NCI-H524 treated with DMSO at 0.1 percent for 48 hours (cell line): ENCODE data around the gene MAPKAPK2.

Experiments used
- DNase-seq: peaks from one replicate; lab custom pipeline; 2025; lab: John Stamatoyannopoulos, UW

Gene MAPKAPK2

DNA sequence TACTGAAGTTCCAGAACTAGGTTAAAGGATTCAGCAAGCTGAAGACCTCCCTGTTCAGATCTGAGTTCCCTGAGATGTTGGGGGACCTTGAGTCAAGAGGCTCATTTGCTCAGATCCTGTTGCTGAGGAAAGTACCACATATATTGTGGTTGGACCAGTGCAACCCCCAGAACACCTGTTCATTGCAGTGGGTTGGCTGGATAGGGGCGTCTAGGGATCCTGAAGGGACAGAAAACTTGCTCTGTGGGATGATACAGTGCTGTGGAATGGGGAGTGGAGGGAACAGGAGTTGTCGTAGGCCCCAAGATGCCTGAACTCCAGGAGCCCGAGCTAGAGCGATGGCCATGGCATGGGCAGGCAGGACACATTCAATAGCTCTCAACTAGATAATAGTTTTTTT lies 24.6 kb upstream of the MAPKAPK2 start:
- no peak for DNase-seq

DNA sequence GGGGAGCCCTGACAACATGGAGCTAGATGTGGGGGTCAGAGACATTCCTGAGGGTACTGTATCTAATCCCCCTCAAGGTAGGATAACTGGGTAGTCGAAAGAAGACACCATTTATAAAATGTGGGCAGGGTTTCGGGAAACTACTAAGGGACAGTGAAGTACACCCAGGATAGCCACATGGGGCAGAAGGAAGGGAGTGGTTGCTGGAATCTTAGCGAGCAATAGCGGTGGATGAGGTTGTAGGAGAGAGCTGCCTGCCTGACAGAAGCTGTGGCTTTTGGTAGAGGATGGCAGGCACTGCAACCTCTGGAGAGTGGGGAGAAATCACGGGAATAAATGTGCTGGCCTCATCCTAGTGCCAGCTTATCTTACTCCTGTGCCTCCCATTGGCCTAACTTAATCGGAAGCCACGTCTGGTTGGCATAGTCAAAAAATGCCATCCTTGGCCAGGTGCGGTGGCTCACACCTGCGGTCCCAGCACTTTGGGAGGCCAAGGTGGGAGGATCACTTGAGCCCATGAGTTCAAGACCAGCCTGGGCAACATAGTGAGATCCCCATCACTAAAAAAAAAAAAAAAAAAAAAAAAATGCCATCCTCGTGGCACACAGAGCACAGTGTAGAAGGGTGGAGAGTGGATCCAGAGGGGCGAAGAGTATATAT lies 23.4 kb upstream of the MAPKAPK2 start:
- DNase-seq, result no peak

DNA sequence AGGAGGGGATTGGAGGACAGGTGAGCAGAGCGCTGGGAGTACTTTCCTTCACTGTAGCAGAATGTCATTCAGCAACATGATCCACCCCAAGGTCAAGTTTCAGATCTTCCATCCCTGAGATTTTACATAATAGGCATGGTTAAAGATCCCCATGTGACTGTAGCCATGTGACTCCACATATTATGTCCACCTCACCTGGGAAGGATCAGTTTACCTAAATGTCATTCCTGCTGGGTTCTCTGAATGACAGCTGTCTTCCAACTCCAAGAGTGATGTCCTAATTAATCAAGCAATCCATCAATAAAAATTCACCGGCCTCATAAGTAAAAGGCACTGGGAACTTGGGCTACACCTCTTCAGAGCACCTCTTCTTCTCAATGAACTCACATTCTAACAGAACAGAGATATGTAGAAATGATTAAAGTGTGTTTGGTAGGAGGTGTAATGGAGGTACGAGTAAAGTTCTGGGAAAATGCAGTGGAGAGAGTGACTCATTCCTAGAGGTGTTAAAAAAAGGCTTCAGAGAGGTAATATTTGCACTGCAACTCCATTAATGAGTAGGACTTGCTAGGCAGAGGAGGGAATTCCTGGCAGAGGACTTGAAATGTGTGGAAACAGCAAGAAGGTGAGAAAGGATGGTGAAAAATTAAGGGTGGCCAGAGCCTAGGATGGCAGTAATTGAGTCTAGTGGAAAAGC lies 22.2 kb upstream of the MAPKAPK2 start:
- DNase-seq, result no peak

DNA sequence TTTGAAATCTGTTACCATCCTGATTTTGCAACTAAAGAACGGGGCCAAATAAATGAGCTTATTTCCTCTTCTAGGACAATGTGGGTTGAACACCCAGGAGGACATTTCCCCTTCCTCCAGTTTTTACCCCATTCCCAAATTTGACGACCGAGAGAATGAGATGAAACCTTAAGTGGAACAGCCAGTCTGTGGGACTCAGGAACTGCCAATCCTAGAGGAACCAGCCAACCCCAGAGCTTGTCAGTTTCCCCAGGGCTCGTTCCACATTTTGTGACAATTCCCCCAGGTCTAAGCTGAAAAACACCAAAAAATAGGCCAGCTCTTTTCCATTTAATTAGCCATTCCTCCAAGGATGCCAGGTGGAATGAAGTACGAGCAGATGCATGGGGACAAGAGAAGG lies 21.3 kb upstream of the MAPKAPK2 start:
- no peak for DNase-seq

DNA sequence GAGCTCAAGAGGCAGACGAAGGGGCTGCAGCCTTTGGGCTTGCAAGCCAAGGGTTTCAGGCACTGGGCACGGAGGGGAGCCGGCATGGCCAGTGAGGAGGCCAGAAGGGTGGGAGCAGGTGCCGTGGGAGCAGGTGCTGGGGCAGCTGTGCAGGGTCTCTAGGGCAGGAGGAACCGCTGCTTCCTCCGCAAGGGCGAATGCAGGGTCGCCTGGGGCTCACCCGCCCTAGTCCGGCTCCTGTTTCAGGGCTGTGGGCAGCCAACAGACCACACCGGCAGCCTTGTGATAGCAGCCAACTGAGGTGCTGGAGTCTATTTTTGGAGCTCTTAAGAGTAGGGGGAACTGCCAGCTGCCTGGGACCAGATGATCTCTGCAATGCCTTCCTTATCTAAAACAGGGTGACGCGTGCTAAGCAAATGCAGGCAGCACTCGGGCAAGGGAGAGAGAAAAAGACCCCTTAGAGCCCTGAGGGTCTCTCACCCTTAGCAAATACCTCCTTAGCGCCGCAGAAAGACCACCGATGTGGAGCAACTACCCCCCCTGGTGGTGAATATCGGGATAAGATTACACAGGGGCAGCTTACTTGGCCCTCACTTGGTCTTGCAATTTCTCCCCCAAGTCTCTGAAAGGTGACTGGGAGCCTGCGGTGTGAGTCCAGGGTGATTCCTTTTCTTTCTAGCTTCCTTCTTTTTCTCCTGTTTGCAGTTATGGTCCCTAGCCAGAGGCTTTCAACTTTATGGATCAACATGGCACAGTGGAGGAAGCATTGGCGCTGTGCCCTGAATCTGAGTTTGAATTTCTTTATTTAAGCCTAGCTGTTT lies 20.7 kb upstream of the MAPKAPK2 start:
- peak; percentile 23 for DNase-seq

DNA sequence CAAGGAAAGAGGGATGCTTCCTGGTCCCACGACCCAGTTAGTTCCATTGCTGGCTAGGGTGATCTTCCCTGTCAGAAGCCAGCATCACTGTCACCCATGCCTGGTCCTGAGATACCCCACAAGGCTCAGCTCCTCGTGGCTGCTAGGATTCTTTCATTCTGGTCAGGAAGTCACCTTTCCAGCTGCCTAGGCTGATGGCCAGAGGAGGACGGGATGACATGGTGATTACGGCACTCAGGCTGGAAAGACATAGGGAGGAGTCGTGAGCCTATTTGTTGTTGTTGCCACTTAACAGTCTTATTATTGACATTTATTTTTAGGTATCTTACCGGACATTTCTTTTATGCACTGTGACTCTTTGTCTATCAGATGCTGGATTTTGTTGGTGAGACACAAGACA lies 20.0 kb upstream of the MAPKAPK2 start:
- DNase-seq, result no peak

DNA sequence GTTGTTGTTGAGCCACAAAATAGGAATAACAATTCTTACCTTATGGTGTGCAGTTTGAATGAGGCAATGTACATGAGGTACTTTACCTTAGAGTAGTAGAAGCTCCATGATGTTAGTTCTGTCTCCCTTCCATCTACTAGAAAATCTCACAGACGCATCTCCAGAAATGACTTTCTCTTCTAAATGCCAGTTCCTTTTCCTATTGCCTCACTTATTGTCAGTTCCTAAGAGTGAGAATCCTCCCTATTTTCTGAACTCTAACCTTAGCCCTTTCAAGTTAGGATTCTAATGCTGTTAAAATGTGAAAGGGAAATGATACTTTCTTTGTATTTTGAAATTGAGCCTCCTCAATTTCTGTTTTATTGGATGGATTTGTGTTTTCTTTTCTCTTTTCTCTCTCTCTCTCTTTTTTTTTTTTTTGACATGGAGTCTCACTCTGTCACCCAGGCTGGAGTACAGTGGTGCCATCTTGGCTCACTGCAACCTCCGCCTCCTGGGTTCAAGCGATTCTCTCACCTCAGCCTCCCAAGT lies 18.6 kb upstream of the MAPKAPK2 start:
- DNase-seq, result no peak

DNA sequence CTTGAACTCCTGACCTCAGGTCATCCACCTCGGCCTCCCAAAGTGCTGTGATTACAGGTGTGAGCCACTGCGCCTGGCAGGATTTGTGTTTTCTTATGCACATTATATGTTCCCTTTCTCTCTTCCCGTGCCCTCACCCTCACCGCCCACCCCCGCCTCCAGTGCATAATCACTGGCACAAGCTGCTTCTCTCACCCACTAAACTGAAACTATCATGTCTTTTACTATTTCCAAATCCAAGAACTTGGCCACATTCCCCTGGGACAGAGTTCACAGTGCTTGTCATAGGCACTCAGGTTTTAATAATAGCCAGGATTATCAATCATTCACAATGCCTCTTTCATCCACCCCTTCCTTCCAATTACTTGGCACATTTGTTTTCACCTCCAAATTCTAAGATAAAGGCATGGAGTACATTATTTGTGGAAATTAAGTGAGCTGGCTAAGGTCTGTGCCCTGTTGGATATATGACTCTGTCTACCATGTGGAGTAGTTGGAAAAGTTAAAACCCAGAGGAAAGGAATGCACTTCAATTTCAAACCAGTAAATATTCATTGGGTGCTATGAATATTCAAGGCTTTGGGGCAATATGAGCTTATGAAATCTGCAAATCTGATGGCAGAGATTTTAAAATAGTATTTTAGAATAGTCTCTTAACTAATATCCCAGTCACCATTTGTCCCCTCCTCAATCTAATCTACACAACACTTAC lies 17.6 kb upstream of the MAPKAPK2 start:
- no peak for DNase-seq

DNA sequence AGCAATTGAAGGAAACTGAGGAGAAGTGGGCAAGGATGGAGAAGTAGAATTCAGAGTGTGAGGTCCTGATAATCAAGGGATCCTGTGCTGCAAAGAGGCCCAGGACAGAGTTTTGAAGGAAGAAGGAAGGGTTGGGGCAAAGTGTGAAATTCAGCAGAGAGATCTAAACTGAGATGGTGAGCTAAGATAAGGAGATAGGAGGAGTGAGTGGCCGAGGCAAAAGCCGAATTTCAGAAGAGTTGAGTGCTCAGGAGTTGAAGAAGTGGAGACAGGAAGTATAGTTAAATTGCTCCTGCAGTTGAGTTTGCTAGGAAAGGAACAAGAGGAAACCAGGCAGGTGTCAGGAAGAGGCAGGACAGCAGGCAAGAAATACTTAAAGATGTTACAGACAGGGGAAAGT lies 16.4 kb upstream of the MAPKAPK2 start:
- no peak for DNase-seq

DNA sequence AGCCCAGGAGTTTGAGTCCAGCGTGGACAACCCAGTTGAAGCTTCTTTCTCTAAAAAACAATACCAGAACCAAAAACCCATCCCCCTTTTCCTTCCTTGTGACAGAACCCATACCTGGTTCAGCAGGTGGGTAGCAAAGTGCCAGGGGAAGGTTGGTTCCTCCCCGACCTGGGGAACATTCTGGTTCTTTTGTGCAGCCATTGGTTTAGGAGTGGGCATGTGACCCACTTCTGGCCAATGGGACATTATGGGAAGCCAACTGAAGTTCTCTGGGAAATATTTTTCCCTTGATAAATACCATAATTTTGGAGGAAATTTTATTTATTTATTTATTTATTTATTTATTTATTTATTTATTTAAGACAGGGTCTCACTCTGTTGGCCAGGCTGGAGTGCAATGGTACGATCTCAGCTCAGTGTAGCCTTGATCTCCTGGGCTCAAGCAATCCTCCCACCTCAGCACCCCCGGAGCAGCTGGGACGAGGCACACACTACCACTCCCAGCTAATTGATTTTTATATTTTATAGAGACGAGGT lies 15.8 kb upstream of the MAPKAPK2 start:
- no peak for DNase-seq

DNA sequence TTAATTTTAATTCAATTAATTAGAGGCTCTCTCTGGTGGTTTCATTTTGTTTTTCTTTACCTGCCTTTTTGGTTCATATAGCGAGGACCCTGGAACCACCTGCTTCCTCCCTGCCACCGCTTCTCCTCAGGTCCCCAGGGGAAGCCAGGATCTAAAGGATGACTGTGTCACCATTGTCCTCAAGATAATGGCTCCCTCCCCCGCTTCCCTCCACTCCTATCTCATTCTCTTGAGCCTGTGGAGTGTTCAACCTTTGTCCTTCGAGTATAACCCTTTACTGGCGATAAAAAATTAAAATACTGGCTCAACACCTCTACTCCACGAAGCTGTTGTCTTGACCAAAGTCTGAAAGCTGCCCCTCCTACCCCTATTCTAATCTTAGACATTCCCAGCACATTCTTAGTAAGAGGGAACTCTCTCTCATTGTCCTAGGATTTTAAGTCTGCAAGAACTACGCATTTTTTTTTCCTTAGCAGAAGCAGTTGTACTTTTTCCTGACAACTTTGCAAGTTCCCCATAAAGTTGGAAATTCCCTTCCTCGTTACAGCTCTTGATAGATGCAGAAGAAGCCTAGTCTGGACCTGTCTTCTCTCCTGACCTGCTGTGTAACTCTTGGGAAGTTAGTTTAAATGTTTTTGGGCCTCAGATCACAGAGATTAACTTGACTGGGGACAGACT lies 12.6 kb upstream of the MAPKAPK2 start:
- no peak for DNase-seq

DNA sequence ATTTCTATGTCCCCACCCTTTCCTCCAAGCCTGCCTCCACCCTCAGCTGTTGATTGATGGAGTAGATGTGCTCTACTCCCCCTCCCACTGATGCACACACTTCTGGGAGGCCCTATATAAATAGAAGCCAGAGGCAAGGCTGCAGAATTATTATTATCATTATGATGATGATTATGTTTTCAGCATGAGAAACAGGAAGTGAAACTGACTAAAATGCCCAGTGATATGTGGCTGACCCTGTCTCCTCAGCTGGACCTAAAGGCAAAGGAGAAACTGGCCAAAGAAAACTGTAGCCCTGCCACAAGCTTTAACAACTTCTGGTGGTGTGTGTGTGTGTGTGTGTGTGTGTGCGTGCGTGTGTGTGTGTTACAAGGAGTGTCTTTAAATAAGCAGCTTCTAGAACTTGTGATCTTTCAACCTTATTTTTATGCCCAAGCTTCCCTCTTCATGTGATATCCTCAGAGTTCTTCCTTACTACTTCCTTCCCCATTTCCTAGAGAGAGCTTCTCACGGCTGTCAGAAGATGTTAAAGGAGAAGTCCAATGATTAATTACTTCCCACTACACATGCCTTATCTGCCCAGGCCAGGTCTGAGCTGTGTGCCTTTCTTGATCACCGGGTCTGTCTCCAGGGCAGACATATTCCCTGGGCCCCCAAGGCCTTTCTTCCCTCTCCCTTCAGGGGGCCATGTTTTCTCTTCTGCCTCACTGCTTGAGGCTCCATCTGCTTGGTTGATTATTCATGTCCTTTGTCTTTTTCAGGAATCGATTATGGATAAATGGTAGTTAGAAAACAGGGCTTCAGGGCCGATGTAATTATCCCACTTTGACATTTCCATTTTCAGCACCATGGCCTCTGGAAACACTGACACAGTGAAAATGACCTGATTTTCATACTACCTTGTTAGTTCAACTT lies 11.6 kb upstream of the MAPKAPK2 start:
- DNase-seq, result no peak

DNA sequence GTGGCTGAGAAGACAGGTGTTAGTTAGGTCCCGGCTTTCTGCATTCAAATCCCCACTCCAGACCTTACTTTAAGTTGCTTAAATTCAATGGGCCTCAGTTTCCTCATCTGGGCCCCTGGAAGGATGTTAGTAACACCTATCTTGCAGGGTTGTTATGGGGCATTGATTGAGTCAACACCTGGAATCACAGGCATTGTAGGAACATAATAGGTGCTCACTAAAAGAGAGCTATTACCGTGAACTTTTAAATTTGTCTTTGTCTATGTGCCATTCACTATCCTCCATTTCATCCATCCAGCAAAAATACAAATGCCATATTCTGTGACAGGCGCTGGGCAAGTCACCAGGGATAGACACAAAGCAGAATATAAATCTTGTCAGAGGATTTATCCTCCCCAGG lies 10.5 kb upstream of the MAPKAPK2 start:
- no peak for DNase-seq

DNA sequence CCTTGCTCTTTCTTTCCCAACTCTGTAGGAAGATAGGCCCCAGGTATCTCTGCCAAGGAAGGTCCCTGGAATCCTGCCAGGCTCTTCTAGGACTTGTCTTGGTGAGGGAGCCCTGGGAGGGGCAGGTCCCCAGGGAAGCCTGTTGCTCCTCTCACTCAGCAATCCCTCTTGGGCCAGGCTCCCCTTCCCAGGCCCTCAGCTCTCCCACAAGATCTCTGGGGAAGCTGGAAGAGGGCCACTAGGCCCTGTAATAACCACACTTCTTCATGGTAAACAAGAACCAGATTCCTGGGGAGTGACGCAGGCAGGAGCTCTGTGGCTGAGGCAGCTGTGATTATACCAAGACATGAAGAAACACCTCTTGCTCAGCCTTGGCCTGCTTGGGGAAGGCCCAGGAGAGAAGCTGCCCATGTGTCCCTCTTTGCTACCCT lies 9.9 kb upstream of the MAPKAPK2 start:
- no peak for DNase-seq

DNA sequence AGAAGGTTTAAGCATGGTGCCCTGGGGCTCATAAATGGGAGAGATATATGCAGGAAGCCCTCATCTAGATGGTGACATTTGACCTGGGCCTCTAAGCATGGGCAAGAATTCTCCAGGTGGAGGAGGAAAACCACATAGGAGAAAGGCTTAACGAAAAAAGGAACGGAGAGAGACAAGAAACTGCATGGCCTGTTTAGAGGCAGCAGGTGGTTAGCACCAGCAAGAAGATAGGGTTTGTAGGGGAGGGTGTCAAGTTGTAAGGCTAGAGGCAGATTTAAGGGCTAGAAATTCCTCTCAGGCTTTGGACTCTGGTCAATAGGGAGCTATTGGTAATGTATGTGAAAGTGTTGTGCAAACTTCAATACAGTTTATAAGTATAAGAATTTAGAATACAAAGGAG lies 8.2 kb upstream of the MAPKAPK2 start:
- DNase-seq, result no peak

DNA sequence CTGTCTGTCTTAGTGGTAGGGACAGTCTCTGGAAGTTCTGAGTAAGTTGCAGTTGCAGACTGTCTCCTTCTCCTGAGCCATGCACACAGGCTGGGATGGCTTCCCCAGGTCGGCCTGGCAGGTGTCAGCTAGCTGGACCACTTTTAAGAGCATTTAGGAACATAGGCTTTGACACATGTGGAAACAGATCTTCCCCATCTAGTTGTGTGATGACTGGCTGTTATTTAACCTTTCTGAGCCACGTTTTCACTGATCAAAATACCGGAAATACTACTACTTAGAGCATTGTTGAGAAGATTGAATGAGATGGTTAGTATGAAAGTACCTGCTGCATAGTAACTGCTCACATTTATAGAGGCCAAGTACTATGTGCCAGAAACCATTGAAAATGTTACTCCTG lies 6.2 kb upstream of the MAPKAPK2 start:
- DNase-seq, result no peak

DNA sequence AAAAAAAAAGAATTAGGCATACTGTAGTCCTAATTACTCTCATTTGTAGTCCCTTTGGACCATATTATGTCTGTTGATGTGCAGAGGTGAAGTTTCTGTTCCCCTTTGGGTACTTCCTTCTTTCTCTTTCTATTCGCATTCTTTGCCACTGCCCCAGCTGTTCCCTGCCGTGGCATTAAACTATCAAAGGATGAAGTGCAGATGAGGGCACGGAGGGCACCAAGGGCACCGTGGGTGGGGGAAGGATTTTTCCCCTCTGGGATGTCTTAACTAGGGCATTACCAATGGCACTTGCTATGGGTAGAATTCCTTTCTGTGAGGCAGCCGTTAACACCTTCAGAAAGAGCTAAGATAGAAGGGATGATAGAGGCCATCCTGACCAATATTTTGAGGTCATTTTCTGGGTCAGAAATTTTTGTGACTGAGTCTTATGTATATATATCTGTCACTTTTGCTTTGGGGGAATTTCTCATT lies 4.9 kb upstream of the MAPKAPK2 start:
- no peak for DNase-seq

DNA sequence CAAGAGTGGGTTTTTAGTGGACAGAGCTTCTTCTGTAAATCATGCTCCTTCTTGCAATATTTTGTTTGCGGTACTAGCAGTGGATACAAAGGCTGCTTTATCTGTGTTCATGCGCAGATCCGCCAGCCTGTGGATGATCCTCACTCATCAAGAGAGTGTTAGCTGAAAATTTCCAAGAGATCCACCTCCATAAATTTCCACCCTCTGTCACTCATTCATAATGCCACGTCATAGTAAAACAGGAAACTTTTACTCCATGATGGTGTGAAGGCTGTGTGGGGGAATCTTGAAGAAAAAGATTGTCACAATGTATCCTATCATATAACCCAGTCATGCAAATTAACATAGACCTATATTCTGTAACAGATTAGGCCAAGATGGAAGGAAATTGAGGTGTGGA lies 4.4 kb upstream of the MAPKAPK2 start:
- no peak for DNase-seq

DNA sequence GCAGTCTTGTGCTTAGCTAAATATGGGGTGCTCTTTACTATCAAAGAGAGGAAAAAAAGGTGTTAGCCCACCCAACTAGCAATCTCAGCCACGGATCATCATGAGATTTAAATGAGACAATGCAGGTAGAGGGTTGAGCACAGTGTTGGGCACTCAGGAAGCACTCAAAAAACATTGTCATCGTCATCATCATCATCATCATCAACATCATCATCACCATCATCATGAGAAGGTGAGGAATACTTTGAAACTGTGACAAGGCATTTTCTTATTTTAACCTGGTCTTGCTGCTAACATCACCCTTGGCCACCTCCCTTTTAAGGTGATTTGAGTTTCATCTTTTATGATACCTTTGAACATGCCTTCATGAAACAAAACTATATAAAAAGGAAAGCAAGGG lies 3.3 kb upstream of the MAPKAPK2 start:
- no peak for DNase-seq

DNA sequence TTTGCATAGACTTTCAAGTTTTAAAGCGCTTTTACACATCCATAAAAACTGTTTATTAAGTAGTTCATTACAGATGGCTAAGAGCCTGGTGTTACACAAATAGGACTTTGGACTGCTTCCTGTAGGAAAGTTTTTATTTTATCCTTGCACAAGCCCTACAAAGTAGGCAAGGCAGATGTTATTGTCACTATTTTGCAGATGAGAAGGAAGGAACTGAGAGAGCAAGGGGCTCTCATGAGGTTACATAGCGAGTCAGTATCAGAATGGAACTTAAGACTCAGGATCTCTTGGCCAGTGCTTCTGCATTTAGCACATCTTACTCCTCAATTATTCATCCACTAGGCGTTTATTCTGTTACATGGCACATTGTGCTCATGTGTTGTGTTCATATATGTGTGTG lies 2.6 kb upstream of the MAPKAPK2 start:
- no peak for DNase-seq
